RWPE2 (cell line): ENCODE data around the gene ABHD6.
"Not testable (repeated sequence)": the region's sequence is repeated elsewhere in the genome, so short reads cannot be mapped to it uniquely, and the experiment has no call there.

ENCODE experiments used
- ATAC-seq: fragments of 200-7000 bp; cut with Tn5 transposase; 3 replicates; pipeline ENCODE4 v1.9.1; 2021; ENCODE audit warnings: low read depth
- DNase-seq: peaks from one replicate; pipeline ENCODE4 v3.0.0-alpha.2; 2020; ENCODE audit warnings: low spot score
- H3K27ac ChIP-seq: fragments of 450-650 bp; 2 replicates; pipeline ENCODE4 v1.5.1; 2017; ENCODE audit warnings: mild to moderate bottlenecking; ENCODE audit not compliant: poor library complexity, severe bottlenecking
- H3K27me3 ChIP-seq: fragments of 250-450 bp; sonication (Bioruptor Pico); 2 replicates; pipeline ENCODE4 v1.5.1; 2021; ENCODE audit warnings: mild to moderate bottlenecking, moderate library complexity; ENCODE audit not compliant: insufficient read depth, poor library complexity, severe bottlenecking
- H3K36me3 ChIP-seq: fragments of 250-450 bp; sonication (Bioruptor Pico); 2 replicates; pipeline ENCODE4 v1.5.1; 2020; ENCODE audit warnings: low read depth, mild to moderate bottlenecking, moderate library complexity
- H3K4me1 ChIP-seq: fragments of 250-450 bp; sonication (Bioruptor Pico); 2 replicates; pipeline ENCODE4 v1.5.1; 2021; ENCODE audit warnings: mild to moderate bottlenecking, moderate library complexity; ENCODE audit not compliant: insufficient read depth, poor library complexity, severe bottlenecking
- H3K4me3 ChIP-seq: fragments of 250-450 bp; sonication (Bioruptor Pico); 2 replicates; pipeline ENCODE4 v1.5.1; 2021; ENCODE audit warnings: mild to moderate bottlenecking, moderate library complexity; ENCODE audit not compliant: severe bottlenecking
- H3K9me3 ChIP-seq: fragments of 250-450 bp; sonication (Bioruptor Pico); 2 replicates; pipeline ENCODE4 v1.5.1; 2021; ENCODE audit warnings: mild to moderate bottlenecking, moderate library complexity; ENCODE audit not compliant: severe bottlenecking
- TF ChIP-seq, protein P1 (sequence below): fragments of 450-650 bp; IDR thresholded peaks from one replicate; pipeline ENCODE4 v1.5.1; 2017; ENCODE audit warnings: mild to moderate bottlenecking, moderate library complexity; ENCODE audit not compliant: poor library complexity, severe bottlenecking

Gene ABHD6

DNA sequence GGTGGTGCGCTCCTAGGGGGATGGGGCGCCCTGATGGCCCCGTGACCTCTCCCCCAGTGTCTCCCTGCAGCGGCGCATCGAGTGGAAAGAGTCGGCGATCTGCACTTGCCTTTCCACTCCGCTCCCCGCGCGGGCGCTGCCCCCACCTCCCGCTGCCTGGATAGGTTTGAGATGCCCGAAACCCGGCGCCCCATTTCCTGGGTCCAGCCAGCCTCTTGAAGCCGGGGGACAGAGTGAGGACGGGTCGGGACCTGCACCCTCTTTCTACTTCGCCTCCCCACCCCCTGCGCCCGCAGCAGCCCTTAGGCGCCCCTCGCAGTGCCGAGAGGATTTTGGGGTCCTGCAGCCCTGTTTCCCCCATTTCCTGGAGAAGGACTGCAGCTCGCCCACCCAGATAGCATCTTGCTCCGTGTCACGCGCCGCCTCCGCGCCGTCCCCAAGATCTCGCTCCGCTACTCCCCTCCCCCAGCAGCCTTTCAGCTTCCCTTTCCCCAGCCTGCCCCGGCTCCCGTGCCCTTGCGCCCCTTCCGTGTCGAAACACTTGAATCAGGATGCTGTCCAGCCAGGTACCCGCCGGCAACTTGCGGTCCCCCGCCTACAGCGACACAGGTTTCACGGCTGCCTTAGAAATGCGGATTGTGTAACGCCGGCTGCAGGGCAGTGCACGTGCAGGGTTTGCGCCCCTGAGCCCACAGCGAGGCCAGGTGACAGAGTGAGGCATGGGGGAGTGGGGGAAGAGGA, 519 bp downstream of the ABHD6 start:
- Histone ChIP-seq H3K27ac (peak overlapping the region; percentile 20), H3K27me3 (no peaks in the 10 kb centered on the region), H3K36me3 (no peaks in the 10 kb centered on the region), H3K4me1 (peaks cover 4% of the 10 kb centered on the region), H3K9me3 (no peaks in the 10 kb centered on the region), H3K4me3 (peak overlapping the region; percentile 83)
- DNase-seq (peak; percentile 72), ATAC-seq (peak; percentile 43)
- TF ChIP-seq, protein P1, sequence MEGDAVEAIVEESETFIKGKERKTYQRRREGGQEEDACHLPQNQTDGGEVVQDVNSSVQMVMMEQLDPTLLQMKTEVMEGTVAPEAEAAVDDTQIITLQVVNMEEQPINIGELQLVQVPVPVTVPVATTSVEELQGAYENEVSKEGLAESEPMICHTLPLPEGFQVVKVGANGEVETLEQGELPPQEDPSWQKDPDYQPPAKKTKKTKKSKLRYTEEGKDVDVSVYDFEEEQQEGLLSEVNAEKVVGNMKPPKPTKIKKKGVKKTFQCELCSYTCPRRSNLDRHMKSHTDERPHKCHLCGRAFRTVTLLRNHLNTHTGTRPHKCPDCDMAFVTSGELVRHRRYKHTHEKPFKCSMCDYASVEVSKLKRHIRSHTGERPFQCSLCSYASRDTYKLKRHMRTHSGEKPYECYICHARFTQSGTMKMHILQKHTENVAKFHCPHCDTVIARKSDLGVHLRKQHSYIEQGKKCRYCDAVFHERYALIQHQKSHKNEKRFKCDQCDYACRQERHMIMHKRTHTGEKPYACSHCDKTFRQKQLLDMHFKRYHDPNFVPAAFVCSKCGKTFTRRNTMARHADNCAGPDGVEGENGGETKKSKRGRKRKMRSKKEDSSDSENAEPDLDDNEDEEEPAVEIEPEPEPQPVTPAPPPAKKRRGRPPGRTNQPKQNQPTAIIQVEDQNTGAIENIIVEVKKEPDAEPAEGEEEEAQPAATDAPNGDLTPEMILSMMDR = peak; percentile 5

DNA sequence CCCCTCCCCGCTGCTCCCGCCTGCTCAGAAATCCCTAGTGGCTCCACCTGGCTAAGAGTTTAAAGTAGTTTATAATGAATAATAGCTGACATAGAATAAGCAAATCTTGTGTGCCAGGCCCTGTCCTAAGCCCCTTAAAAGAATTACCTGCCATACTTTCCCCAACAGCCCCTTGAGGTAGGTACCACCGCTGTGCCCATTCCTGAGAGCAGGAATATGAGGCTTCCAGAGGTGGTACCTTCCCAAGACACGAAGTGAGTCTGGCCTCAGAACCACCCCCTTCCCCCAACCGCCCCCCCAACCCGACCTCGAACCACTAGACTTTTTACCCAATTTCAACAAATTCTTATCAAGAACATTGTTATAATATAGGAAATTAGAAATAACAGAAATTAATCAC, 1.2 kb downstream of the ABHD6 start:
- DNase-seq = no peak
- TF ChIP-seq, protein P1 = no peak
- no peak for ATAC-seq
- H3K9me3 ChIP-seq = no peaks in the 10 kb centered on the region
- H3K36me3 ChIP-seq = no peaks in the 10 kb centered on the region
- H3K4me1 ChIP-seq = peaks cover 4% of the 10 kb centered on the region
- no peaks in the 10 kb centered on the region for H3K27me3 ChIP-seq
- no peak overlapping the region for H3K4me3 ChIP-seq
- no peak overlapping the region for H3K27ac ChIP-seq

DNA sequence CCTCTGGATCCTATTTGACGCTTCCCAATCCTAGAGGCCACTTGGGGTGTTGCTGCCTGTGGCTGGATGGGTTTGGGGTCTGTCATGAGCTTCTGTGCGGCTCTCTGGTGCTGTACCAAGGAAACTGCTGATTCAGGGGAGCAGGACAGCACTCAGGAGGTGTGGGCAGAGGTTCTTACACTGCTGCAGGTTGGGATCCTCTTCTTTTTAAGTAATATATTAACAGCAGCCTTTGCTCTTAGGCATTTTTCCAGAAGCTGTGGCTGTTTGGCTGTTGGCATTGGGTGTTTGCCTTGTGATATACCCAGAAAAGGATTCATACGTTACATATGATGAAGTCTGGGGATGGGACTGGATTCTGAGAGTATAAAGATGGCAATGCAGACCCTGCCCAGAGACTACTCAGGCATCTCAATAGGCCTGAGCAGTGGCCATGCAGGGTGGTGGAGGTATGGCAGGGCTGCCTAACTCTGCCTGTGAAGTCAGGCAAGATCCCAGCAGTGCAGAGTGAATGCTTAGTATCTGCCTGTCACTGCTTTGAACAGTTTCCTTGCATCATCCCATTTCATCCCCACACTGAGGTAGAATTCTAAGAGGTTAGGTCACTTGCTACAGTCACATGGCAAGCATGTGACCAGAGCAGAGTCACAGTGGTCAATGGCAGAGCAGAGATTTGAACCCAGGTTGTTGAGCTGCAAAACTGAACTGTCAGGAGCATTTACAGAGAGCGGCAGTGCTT, 3.9 kb downstream of the ABHD6 start:
- Histone ChIP-seq H3K27me3 (no peaks in the 10 kb centered on the region), H3K9me3 (no peaks in the 10 kb centered on the region), H3K4me1 (no peaks in the 10 kb centered on the region), H3K27ac (no peak overlapping the region), H3K4me3 (no peak overlapping the region), H3K36me3 (no peaks in the 10 kb centered on the region)
- DNase-seq = no peak
- TF ChIP-seq, protein P1 = no peak
- no peak for ATAC-seq

DNA sequence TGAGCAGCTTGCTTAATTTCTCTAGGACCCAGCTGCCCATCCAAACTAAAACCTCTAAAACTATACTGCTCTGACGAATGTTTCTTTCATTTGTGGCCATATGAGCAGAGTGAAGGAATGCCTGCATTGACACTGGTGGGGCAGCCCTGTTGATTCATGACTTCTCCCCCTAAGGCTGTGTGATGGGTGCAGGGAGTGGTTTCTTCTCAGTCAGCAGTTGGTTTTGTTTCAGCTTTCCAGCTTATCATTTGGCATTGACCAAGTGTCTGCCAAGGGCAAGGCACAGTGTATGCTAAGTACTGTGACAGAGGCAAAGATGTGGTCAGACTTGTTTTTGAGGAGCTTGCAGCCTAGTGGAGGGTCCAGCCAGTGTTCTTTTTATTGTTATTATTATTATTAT, 4.7 kb downstream of the ABHD6 start:
- Histone ChIP-seq H3K27ac (no peak overlapping the region), H3K36me3 (no peaks in the 10 kb centered on the region), H3K27me3 (no peaks in the 10 kb centered on the region), H3K4me1 (no peaks in the 10 kb centered on the region), H3K9me3 (no peaks in the 10 kb centered on the region), H3K4me3 (no peak overlapping the region)
- ATAC-seq (no peak), DNase-seq (no peak)
- TF ChIP-seq, protein P1 = no peak

DNA sequence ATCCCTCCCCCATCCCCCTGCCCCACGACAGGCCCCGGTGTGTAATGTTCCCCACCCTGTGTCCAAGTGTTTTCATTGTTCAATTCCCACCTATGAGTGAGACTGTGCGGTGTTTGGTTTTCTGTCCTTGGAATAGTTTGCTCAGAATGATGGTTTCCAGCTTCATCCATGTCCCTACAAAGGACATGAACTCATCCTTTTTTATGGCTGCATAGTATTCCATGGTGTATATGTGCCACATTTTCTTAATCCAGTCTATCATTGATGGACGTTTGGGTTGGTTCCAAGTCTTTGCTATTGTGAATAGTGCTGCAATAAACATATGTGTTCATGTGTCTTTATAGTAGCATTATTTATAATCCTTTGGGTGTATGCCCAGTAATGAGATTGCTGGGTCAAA, 5.3 kb downstream of the ABHD6 start:
- not testable (repeated sequence) for DNase-seq, H3K27me3 ChIP-seq, H3K9me3 ChIP-seq, H3K4me3 ChIP-seq, H3K4me1 ChIP-seq, ATAC-seq, H3K27ac ChIP-seq, H3K36me3 ChIP-seq
